HL-60 (cell line): ENCODE results near the gene SLC2A13.

Experiments used
- DNase-seq, 2 experiments: peaks; one replicate each; pipeline ENCODE4 v3.0.0-alpha.2; 2010 to 2020; ENCODE audit warnings: low read depth in 1 of 2, low spot score in 1 of 2
- H3K27ac ChIP-seq: fragments of 250-450 bp; sonication (Bioruptor Pico); replicated peaks from 2 replicates; pipeline ENCODE4 v1.5.1; 2020; ENCODE audit warnings: mild to moderate bottlenecking, moderate library complexity
- H3K27me3 ChIP-seq: fragments of 250-450 bp; sonication (Bioruptor Pico); 2 replicates; pipeline ENCODE4 v1.5.1; 2021; ENCODE audit warnings: mild to moderate bottlenecking, moderate library complexity; ENCODE audit not compliant: insufficient read depth, poor library complexity, severe bottlenecking
- H3K4me3 ChIP-seq: replicated peaks from 2 replicates; pipeline ENCODE4 v1.5.1; 2011; ENCODE audit warnings: mild to moderate bottlenecking, control low read depth, low read length; ENCODE audit not compliant: insufficient read depth
- GABPA ChIP-seq: IDR thresholded peaks from 2 replicates; pipeline ENCODE4 v1.6.1; 2012; ENCODE audit warnings: low read depth
- POLR2AphosphoS5 ChIP-seq: IDR thresholded peaks from 2 replicates; pipeline ENCODE4 v1.6.1; 2012; ENCODE audit warnings: low read depth
- SPI1 ChIP-seq: IDR thresholded peaks from 2 replicates; pipeline ENCODE4 v1.6.1; 2012; ENCODE audit warnings: low read depth, mild to moderate bottlenecking, borderline replicate concordance
- TF ChIP-seq, protein P1 (sequence below): IDR thresholded peaks from 2 replicates; pipeline ENCODE4 v1.6.1; 2012; ENCODE audit warnings: low read depth; ENCODE audit not compliant: insufficient replicate concordance
- TF ChIP-seq, protein P2 (sequence below): IDR thresholded peaks from one replicate; pipeline ENCODE4 v1.5.1; 2011; ENCODE audit warnings: low read length, control low read depth, inconsistent platforms; ENCODE audit not compliant: insufficient read depth

The SLC2A13 gene

DNA sequence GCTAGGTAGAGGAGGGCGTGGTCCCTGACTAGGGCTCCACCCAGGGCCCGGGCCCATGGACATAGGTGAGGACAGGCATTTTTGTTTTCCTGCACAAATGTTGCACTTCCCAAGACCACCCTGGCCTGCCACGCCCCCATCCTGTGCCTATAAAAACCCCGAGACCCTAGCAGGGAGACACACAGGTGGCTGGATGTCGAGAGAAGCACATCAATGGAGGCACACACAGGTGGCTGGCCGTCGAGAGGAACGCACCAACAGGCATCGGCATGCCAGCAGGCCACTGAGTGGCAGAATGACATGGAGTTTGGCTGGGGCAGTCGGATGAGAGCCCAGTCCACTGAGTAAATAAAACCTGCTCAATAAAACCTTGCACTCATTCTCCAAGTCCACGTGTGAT, 328.4 kb downstream of the SLC2A13 start:
- Histone ChIP-seq H3K4me3 (no peak overlapping the region), H3K27me3 (no peaks in the 10 kb centered on the region), H3K27ac (no peak overlapping the region)
- TF ChIP-seq POLR2AphosphoS5 (no peak), SPI1 (no peak), GABPA (no peak)
- TF ChIP-seq, protein P1, sequence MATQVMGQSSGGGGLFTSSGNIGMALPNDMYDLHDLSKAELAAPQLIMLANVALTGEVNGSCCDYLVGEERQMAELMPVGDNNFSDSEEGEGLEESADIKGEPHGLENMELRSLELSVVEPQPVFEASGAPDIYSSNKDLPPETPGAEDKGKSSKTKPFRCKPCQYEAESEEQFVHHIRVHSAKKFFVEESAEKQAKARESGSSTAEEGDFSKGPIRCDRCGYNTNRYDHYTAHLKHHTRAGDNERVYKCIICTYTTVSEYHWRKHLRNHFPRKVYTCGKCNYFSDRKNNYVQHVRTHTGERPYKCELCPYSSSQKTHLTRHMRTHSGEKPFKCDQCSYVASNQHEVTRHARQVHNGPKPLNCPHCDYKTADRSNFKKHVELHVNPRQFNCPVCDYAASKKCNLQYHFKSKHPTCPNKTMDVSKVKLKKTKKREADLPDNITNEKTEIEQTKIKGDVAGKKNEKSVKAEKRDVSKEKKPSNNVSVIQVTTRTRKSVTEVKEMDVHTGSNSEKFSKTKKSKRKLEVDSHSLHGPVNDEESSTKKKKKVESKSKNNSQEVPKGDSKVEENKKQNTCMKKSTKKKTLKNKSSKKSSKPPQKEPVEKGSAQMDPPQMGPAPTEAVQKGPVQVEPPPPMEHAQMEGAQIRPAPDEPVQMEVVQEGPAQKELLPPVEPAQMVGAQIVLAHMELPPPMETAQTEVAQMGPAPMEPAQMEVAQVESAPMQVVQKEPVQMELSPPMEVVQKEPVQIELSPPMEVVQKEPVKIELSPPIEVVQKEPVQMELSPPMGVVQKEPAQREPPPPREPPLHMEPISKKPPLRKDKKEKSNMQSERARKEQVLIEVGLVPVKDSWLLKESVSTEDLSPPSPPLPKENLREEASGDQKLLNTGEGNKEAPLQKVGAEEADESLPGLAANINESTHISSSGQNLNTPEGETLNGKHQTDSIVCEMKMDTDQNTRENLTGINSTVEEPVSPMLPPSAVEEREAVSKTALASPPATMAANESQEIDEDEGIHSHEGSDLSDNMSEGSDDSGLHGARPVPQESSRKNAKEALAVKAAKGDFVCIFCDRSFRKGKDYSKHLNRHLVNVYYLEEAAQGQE: no peak
- TF ChIP-seq, protein P2, sequence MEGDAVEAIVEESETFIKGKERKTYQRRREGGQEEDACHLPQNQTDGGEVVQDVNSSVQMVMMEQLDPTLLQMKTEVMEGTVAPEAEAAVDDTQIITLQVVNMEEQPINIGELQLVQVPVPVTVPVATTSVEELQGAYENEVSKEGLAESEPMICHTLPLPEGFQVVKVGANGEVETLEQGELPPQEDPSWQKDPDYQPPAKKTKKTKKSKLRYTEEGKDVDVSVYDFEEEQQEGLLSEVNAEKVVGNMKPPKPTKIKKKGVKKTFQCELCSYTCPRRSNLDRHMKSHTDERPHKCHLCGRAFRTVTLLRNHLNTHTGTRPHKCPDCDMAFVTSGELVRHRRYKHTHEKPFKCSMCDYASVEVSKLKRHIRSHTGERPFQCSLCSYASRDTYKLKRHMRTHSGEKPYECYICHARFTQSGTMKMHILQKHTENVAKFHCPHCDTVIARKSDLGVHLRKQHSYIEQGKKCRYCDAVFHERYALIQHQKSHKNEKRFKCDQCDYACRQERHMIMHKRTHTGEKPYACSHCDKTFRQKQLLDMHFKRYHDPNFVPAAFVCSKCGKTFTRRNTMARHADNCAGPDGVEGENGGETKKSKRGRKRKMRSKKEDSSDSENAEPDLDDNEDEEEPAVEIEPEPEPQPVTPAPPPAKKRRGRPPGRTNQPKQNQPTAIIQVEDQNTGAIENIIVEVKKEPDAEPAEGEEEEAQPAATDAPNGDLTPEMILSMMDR: no peak
- no peak for DNase-seq

DNA sequence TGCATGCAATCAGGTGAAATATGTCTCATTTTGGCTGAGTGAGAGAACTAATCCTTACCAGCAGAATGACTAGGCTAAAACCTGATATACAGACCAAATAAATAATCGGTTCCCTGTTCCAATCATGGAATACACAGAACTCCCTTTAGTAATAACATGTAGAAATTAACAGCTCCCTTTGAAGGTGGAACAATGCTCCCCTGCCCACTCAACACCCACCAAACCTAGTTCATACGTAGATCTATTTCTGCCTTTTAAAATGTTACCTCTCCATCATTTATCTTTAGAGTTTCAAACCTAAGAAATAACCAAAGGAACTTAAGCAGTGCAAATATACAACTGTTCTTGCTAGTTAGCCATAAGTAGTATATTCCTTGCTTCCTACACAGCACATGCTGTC, 332.6 kb downstream of the SLC2A13 start:
- Histone ChIP-seq H3K27ac (no peak overlapping the region), H3K4me3 (no peak overlapping the region), H3K27me3 (no peaks in the 10 kb centered on the region)
- TF ChIP-seq, protein P1: no peak
- TF ChIP-seq POLR2AphosphoS5 (no peak), GABPA (no peak), SPI1 (no peak)
- TF ChIP-seq, protein P2: no peak
- DNase-seq: no peak

DNA sequence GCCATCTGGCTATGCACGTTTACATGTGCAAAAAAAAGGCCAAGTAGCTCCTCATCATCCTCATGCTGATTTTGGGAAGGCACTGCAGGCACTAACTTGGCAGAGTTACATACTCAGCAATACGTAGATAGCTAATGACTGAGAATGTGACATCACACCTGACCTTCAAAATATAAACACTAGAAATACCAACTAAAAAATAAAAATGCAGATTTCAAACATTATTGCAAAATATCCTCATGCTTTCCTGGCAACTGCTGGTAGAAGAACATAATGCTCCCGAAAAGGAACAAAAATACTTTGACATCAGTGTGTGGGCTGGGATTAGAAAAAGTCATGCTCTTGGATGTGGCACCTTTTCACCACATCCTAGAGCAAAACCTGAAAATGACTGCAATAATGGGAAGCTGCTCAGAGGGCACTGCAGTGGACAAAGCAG, 333.0 kb downstream of the SLC2A13 start:
- Histone ChIP-seq H3K4me3 (no peak overlapping the region), H3K27me3 (no peaks in the 10 kb centered on the region), H3K27ac (no peak overlapping the region)
- TF ChIP-seq, protein P2: no peak
- no peak for TF ChIP-seq GABPA
- no peak for TF ChIP-seq POLR2AphosphoS5
- TF ChIP-seq SPI1: no peak
- TF ChIP-seq, protein P1: no peak
- DNase-seq: no peak
